K562 (cell line): ENCODE results near the gene CALHM3. TPM values are rescaled to one million over a fixed set of nuclear protein-coding genes. Genes with fewer than 3 reads are reported as not detected.

Experiments used
- ATAC-seq: fragments of 200-7000 bp; cut with Tn5 transposase; 3 replicates; pipeline ENCODE4 v1.9.1; 2020; ENCODE audit warnings: moderate library complexity
- BruUV-seq: library from RNA; stranded (reverse); fragments of 400-500 nt; replicated peaks from 2 replicates; lab custom pipeline; 2021; lab: Mats Ljungman, UMichigan
- CTCF ChIA-PET: fragments of 300-600 bp; formaldehyde crosslinking; extraction: SDS; loops from one replicate; lab custom pipeline; 2021; ENCODE audit warnings: low intra/inter-chr PET ratio; lab: Yijun Ruan, JAX
- POLR2A ChIA-PET: fragments of 300-600, 350-650 bp; sonication (Branson Sonifier 250); formaldehyde crosslinking; extraction: SDS; loops from one replicate; lab custom pipeline; 2021; ENCODE audit warnings: antibody characterized with exemption, inconsistent platforms; lab: Yijun Ruan, JAX
- DNase-seq, 4 experiments: peaks; one replicate each; pipeline versions ENCODE4 v3.0.0 to v3.0.0-alpha.2; 2011 to 2018; ENCODE audit warnings: low spot score in 3 of 4, mixed read lengths in 3 of 4; ENCODE audit errors: extremely low read depth in 1 of 4
- FAIRE-seq: peaks from 2 replicates; lab custom pipeline; 2011; peaks lifted over from hg19 to GRCh38; lab: Jason Lieb, UNC
- H2AFZ ChIP-seq: 2 replicates; pipeline ENCODE4 v1.6.0; 2011; ENCODE audit warnings: low read depth, low read length, control low read depth, inconsistent platforms
- H3K27ac ChIP-seq: fragments of 200-600 bp; 3 replicates; pipeline ENCODE4 v1.8.0; 2011; ENCODE audit warnings: low read depth, mild to moderate bottlenecking, control low read depth, inconsistent platforms, low read length, moderate library complexity, mixed read lengths; ENCODE audit errors: extremely low read depth
- H3K27me3 ChIP-seq, 2 experiments: fragments of 300-600 bp in 1 of 2; 2 replicates in 1 of 2; 3 replicates in 1 of 2; pipeline versions ENCODE4 v1.6.0 to v1.8.0; 2011; ENCODE audit warnings: inconsistent platforms in 2 of 2, low read length in 2 of 2, mild to moderate bottlenecking in 1 of 2, mixed read lengths in 1 of 2, moderate library complexity in 1 of 2; ENCODE audit not compliant: control insufficient read depth in 2 of 2, insufficient read depth in 2 of 2
- H3K36me3 ChIP-seq: fragments of 300-600 bp; 3 replicates; pipeline ENCODE4 v1.8.0; 2011; ENCODE audit warnings: mild to moderate bottlenecking, low read length, inconsistent platforms; ENCODE audit not compliant: control insufficient read depth, insufficient read depth
- H3K4me1 ChIP-seq, 2 experiments: fragments of 200-600 bp in 1 of 2; replicated peaks in 1 of 2; 2 replicates in 1 of 2; 3 replicates in 1 of 2; pipeline versions ENCODE4 v1.5.1 to v1.8.0; 2011; ENCODE audit warnings: inconsistent platforms in 2 of 2, low read length in 2 of 2, mild to moderate bottlenecking in 1 of 2, mixed read lengths in 1 of 2, moderate library complexity in 1 of 2; ENCODE audit not compliant: control insufficient read depth in 2 of 2, insufficient read depth in 2 of 2
- H3K4me2 ChIP-seq: 2 replicates; pipeline ENCODE4 v1.6.1; 2011; ENCODE audit warnings: low read length, control low read depth, inconsistent platforms, mixed read lengths; ENCODE audit not compliant: insufficient read depth
- H3K4me3 ChIP-seq: fragments of 200-600 bp; sonication (generic), shearing (Covaris generic); 2 replicates; pipeline ENCODE4 v1.5.1; 2016; ENCODE audit warnings: control low read depth, inconsistent platforms
- H3K79me2 ChIP-seq: fragments of 200-600 bp; 3 replicates; pipeline ENCODE4 v1.8.0; 2011; ENCODE audit warnings: low read length, inconsistent platforms; ENCODE audit not compliant: control insufficient read depth, insufficient read depth
- H3K9ac ChIP-seq, 2 experiments: 2 replicates each; pipeline versions ENCODE4 v1.6.0 to v1.6.1; 2011; ENCODE audit warnings: low read depth in 2 of 2, low read length in 2 of 2, control low read depth in 1 of 2, inconsistent platforms in 1 of 2, mild to moderate bottlenecking in 1 of 2, mixed read lengths in 1 of 2; ENCODE audit not compliant: insufficient read depth in 1 of 2
- H3K9me1 ChIP-seq: one replicate; pipeline ENCODE4 v1.6.0; 2011; ENCODE audit warnings: inconsistent platforms, mild to moderate bottlenecking, low read length, moderate library complexity; ENCODE audit not compliant: control insufficient read depth, insufficient read depth
- H3K9me3 ChIP-seq: replicated peaks from 2 replicates; pipeline ENCODE4 v1.5.1; 2011; ENCODE audit warnings: low read depth, low read length, inconsistent platforms; ENCODE audit not compliant: control insufficient read depth, insufficient read depth
- H4K20me1 ChIP-seq: replicated peaks from 2 replicates; pipeline ENCODE4 v1.6.1; 2011; ENCODE audit warnings: low read length, inconsistent platforms, mixed read lengths; ENCODE audit not compliant: control insufficient read depth, insufficient read depth
- BMI1 ChIP-seq: fragments of 150-350 bp; IDR thresholded peaks from 2 replicates; pipeline ENCODE4 v1.6.1; 2014; ENCODE audit warnings: low read length
- BRCA1 ChIP-seq, 2 experiments: fragments of 450-650 bp in 1 of 2; sonication (generic) in 1 of 2; formaldehyde crosslinking in 1 of 2; IDR thresholded peaks; 2 replicates each; pipeline versions ENCODE4 v1.5.0 to v1.6.1; 2017 to 2020; ENCODE audit warnings: mild to moderate bottlenecking in 1 of 2, missing genetic modification reagents in 1 of 2
- CBFA2T2 ChIP-seq: fragments of 450-650 bp; conservative IDR thresholded peaks from 2 replicates; pipeline ENCODE4 v1.6.1; 2017; ENCODE audit warnings: mild to moderate bottlenecking
- CHCHD3 ChIP-seq: fragments of 250-450 bp; sonication (Bioruptor Pico); IDR thresholded peaks from 2 replicates; pipeline ENCODE4 v2.1.2; 2022; ENCODE audit warnings: mild to moderate bottlenecking
- CREB1 ChIP-seq, 2 experiments: sonication (generic) in 1 of 2; formaldehyde crosslinking in 1 of 2; IDR thresholded peaks; 2 replicates each; pipeline versions ENCODE4 v1.6.1 to v1.8.0; 2012 to 2022; ENCODE audit warnings: inconsistent platforms in 1 of 2, mild to moderate bottlenecking in 1 of 2, missing genetic modification reagents in 1 of 2, moderate library complexity in 1 of 2
- HMGXB4 ChIP-seq: sonication (generic); formaldehyde crosslinking; IDR thresholded peaks from 2 replicates; pipeline ENCODE4 v1.8.1; 2023; ENCODE audit warnings: mild to moderate bottlenecking, missing genetic modification reagents
- HNRNPH1 ChIP-seq: fragments of 200-400 bp; formaldehyde crosslinking; optimal IDR thresholded peaks from 2 replicates; pipeline ENCODE3; 2017; ENCODE audit warnings: low read depth, mild to moderate bottlenecking, low read length, moderate library complexity
- KDM2B ChIP-seq: fragments of 250-450 bp; sonication (Bioruptor Pico); IDR thresholded peaks from 2 replicates; pipeline ENCODE4 v1.8.0; 2021; ENCODE audit warnings: mild to moderate bottlenecking, moderate library complexity
- LEF1 ChIP-seq: fragments of 450-650 bp; IDR thresholded peaks from 2 replicates; pipeline ENCODE4 v1.6.1; 2016; ENCODE audit warnings: mild to moderate bottlenecking
- STAT5A ChIP-seq: IDR thresholded peaks from 2 replicates; pipeline ENCODE4 v1.6.1; 2012; ENCODE audit warnings: low read length, inconsistent platforms, borderline replicate concordance
- ZC3H4 ChIP-seq: sonication (generic); formaldehyde crosslinking; IDR thresholded peaks from 2 replicates; pipeline ENCODE4 v1.9.0; 2021; ENCODE audit warnings: missing genetic modification reagents, borderline replicate concordance
- ZMIZ1 ChIP-seq, 2 experiments: fragments of 150-350 bp in 1 of 2; IDR thresholded peaks; 2 replicates each; pipeline ENCODE4 v1.6.1; 2012 to 2016; ENCODE audit warnings: low read depth in 2 of 2, low read length in 2 of 2, mild to moderate bottlenecking in 1 of 2, moderate library complexity in 1 of 2
- ZNF253 ChIP-seq: fragments of 250-450 bp; sonication (Bioruptor Pico); conservative IDR thresholded peaks from 2 replicates; pipeline ENCODE4 v1.6.1; 2021; ENCODE audit warnings: mild to moderate bottlenecking
- ZNF518B ChIP-seq: fragments of 250-450 bp; sonication (Bioruptor Pico); IDR thresholded peaks from 2 replicates; pipeline ENCODE4 v1.5.0; 2021; ENCODE audit warnings: mild to moderate bottlenecking, moderate library complexity
- ZNF76 ChIP-seq: fragments of 250-450 bp; sonication (Bioruptor Pico); IDR thresholded peaks from 2 replicates; pipeline ENCODE4 v1.4.0; 2020; ENCODE audit warnings: mild to moderate bottlenecking, moderate library complexity, borderline replicate concordance
- WGBS: fragments of 100-300 bp; shearing (Covaris generic); methylation state at CpG from one replicate; pipeline ENCODE4 v1.1.6; 2016; ENCODE audit warnings: low coverage, mixed read lengths; ENCODE audit not compliant: insufficient coverage; ENCODE audit errors: missing lambda C conversion rate; 5-methylcytosine and 5-hydroxymethylcytosine counted together
- in situ Hi-C: fragments of 300-500 bp; cut with MboI; formaldehyde crosslinking; loops from 4 replicates; pipeline ENCODE4 v1.15.0; 2018; ENCODE audit warnings: inconsistent platforms, mixed read lengths
- intact Hi-C: fragments of 100-400 bp; cut with micrococcal nuclease; formaldehyde crosslinking; loops from 2 replicates; pipeline ENCODE4 v1.14.2; 2022
- polyA plus RNA-seq, 8 experiments: library from polyadenylated mRNA; depleted of rRNA in 4 of 8; stranded (reverse) in 5 of 8; unstranded in 3 of 8; fragments of >200 nt; fragmentation: Nextera tagmentation in 2 of 8; fragmentation: Illumina TruSeq in 1 of 8; extraction: Ambion mirVana in 2 of 8; extraction: Trizol in 1 of 8; gene quantifications; 2 replicates each; pipeline versions ENCODE4 v1.2.1 to v1.2.3, GENCODE V29; 2011 to 2014; ENCODE audit warnings: inconsistent platforms in 1 of 8, missing spikeins in 1 of 8
- total RNA-seq, 7 experiments: library from RNA; depleted of rRNA in 6 of 7; stranded (reverse); fragments of >200 nt in 6 of 7; fragmentation: Illumina TruSeq in 2 of 7; extraction: Trizol in 2 of 7; gene quantifications; 2 replicates each; pipeline versions ENCODE4 v1.2.1 to v1.2.3, GENCODE V29; 2011 to 2021; ENCODE audit warnings: low replicate concordance in 1 of 7

Gene CALHM3
- total and polyA plus RNA-seq, 9 of the 15 experiments (the other 6 are each of a cell fraction or from before 2014, with no cell fraction given): not detected

GRCh38 chr10:103459615-103460014 lies 19.4 kb downstream of the CALHM3 start:
- ChIA-PET CTCF (no interaction called here), POLR2A (no interaction called here)
- ATAC-seq (no peak), FAIRE-seq (no peak), DNase-seq (no peak)
- H3K9me1 ChIP-seq: no peaks in the 10 kb centered on the region
- WGBS: 0% methylated on average over 4 of the region's 4 CpGs
- H3K79me2 ChIP-seq: no peaks in the 10 kb centered on the region
- H2AFZ ChIP-seq: no peak overlapping the region
- H3K4me2 ChIP-seq: no peak overlapping the region
- H3K4me1 ChIP-seq: peaks cover 0 to 6% of the 10 kb centered on the region in 2 experiments; a peak in 2 of 5 replicates
- TF ChIP-seq ZNF76 (CRISPR knock-in tag): no peak
- TF ChIP-seq ZC3H4 (CRISPR knock-in tag): no peak
- no peak for TF ChIP-seq BRCA1 (IDR thresholded peaks at IDR 0.05)
- no peak for TF ChIP-seq BRCA1 (CRISPR knock-in tag; IDR thresholded peaks at IDR 0.05)
- TF ChIP-seq LEF1: no peak
- no peak for TF ChIP-seq BMI1
- no peak for TF ChIP-seq ZNF518B
- no peak for TF ChIP-seq STAT5A
- TF ChIP-seq KDM2B: no peak
- no peak for TF ChIP-seq ZNF253 (CRISPR knock-in tag)
- no peak for TF ChIP-seq ZMIZ1 (IDR thresholded peaks at IDR 0.05; ENCODE audit: low read depth in 2 of 2, low read length in 2 of 2)
- no peak for TF ChIP-seq HMGXB4 (CRISPR knock-in tag)
- no peak for TF ChIP-seq HNRNPH1
- TF ChIP-seq CREB1 (IDR thresholded peaks at IDR 0.05): no peak
- TF ChIP-seq CREB1 (CRISPR knock-in tag; IDR thresholded peaks at IDR 0.05): no peak
- TF ChIP-seq CHCHD3 (CRISPR knock-in tag): no peak
- TF ChIP-seq CBFA2T2: no peak
- H3K27ac ChIP-seq: no peak overlapping the region
- no peaks in the 10 kb centered on the region; the same call in 1 of the 2 replicates for H4K20me1 ChIP-seq
- no peaks in the 10 kb centered on the region for H3K9me3 ChIP-seq
- H3K4me3 ChIP-seq: no peak overlapping the region
- intact Hi-C loops: no loop called here
- no peak overlapping the region for H3K9ac ChIP-seq
- in situ Hi-C loops: no loop called here
- BruUV-seq: no TSS peak
- H3K27me3 ChIP-seq: peaks cover 0 to 5% of the 10 kb centered on the region in 2 experiments; a peak in 3 of 5 replicates
- no peaks in the 10 kb centered on the region for H3K36me3 ChIP-seq
